Neutrophil (primary cell): ENCODE measurements around the gene NCKIPSD.

Experiments
- H3K27ac ChIP-seq: fragments of 200-600 bp; sonication (generic); 2 replicates; pipeline ENCODE4 v1.5.1; 2016; ENCODE audit warnings: mild to moderate bottlenecking, moderate library complexity
- H3K27me3 ChIP-seq: fragments of 200-600 bp; sonication (generic); 2 replicates; pipeline ENCODE4 v1.6.0; 2016; ENCODE audit warnings: mild to moderate bottlenecking
- H3K36me3 ChIP-seq: fragments of 200-600 bp; sonication (generic); 2 replicates; pipeline ENCODE4 v1.5.1; 2017
- H3K4me1 ChIP-seq, 2 experiments: fragments of 200-600 bp in 1 of 2; sonication (generic) in 1 of 2; 1 replicate in 1 of 2; 2 replicates in 1 of 2; pipeline versions ENCODE4 v1.5.1 to v1.6.1; 2013 to 2016; ENCODE audit warnings: low read depth in 1 of 2, low read length in 1 of 2, mild to moderate bottlenecking in 1 of 2, moderate library complexity in 1 of 2; ENCODE audit not compliant: control insufficient read depth in 1 of 2, insufficient read depth in 1 of 2
- H3K4me3 ChIP-seq, 2 experiments: fragments of 200-600 bp in 1 of 2; sonication (generic) in 1 of 2; 1 replicate in 1 of 2; 2 replicates in 1 of 2; pipeline ENCODE4 v1.5.1; 2013 to 2016; ENCODE audit warnings: low read depth in 1 of 2, low read length in 1 of 2, mild to moderate bottlenecking in 1 of 2, moderate library complexity in 1 of 2
- H3K9me3 ChIP-seq: fragments of 200-600 bp; sonication (generic); 2 replicates; pipeline ENCODE4 v1.5.1; 2016
- CTCF ChIP-seq: fragments of 200-600 bp; sonication (generic); IDR thresholded peaks from 2 replicates; pipeline ENCODE4 v1.5.1; 2016; ENCODE audit warnings: antibody characterized with exemption

NCKIPSD gene

GRCh38 chr3:48664929-48665328 is 20.8 kb downstream of the NCKIPSD start:
- Histone ChIP-seq H3K4me1 (peaks cover 14 to 21% of the 10 kb centered on the region in 2 experiments), H3K27me3 (peaks cover 48% of the 10 kb centered on the region), H3K27ac (no peak overlapping the region), H3K36me3 (no peaks in the 10 kb centered on the region), H3K4me3 (no peak overlapping the region), H3K9me3 (no peaks in the 10 kb centered on the region)
- no peak for TF ChIP-seq CTCF

GRCh38 chr3:48664313-48664644 is 21.4 kb downstream of the NCKIPSD start:
- H3K4me1 ChIP-seq = peaks cover 14 to 21% of the 10 kb centered on the region in 2 experiments
- H3K9me3 ChIP-seq = no peaks in the 10 kb centered on the region
- H3K36me3 ChIP-seq = no peaks in the 10 kb centered on the region
- H3K4me3 ChIP-seq = peak overlapping the region; percentile 68 to 73
- no peak overlapping the region for H3K27ac ChIP-seq
- peaks cover 55% of the 10 kb centered on the region for H3K27me3 ChIP-seq
- TF ChIP-seq CTCF = no peak

- Histone ChIP-seq H3K27me3 (peaks cover 61% of the 10 kb centered on the region), H3K9me3 (no peaks in the 10 kb centered on the region), H3K4me3 (peak overlapping the region; percentile 68 to 73), H3K27ac (no peak overlapping the region), H3K36me3 (no peaks in the 10 kb centered on the region), H3K4me1 (peaks cover 14 to 21% of the 10 kb centered on the region in 2 experiments)
- TF ChIP-seq CTCF = peak; percentile 73
Observed at GRCh38 chr3:48663489-48664312, 22.0 kb downstream of the NCKIPSD start.

- no peaks in the 10 kb centered on the region for H3K9me3 ChIP-seq
- H3K27me3 ChIP-seq = peaks cover 69% of the 10 kb centered on the region
- TF ChIP-seq CTCF = no peak
- peak within 1 kb of the TSS; percentile 68 to 73 for H3K4me3 ChIP-seq
- H3K27ac ChIP-seq = no peak within 1 kb of the TSS
- no peaks in the 10 kb centered on the region for H3K36me3 ChIP-seq
- peaks cover 14 to 21% of the 10 kb centered on the region in 2 experiments for H3K4me1 ChIP-seq
Observed at GRCh38 chr3:48662753-48663488, 22.8 kb downstream of the NCKIPSD start, which contains the start of gene CELSR3. Gene CELSR3, minus strand, starts transcription at chr3:48662886. Its CDS starts 252 bp downstream, at chr3:48662634.

- peaks cover 15 to 21% of the 10 kb centered on the region in 2 experiments for H3K4me1 ChIP-seq
- no peak overlapping the region for H3K27ac ChIP-seq
- no peaks in the 10 kb centered on the region for H3K36me3 ChIP-seq
- no peak for TF ChIP-seq CTCF
- peaks cover 75% of the 10 kb centered on the region for H3K27me3 ChIP-seq
- no peaks in the 10 kb centered on the region for H3K9me3 ChIP-seq
- no peak overlapping the region for H3K4me3 ChIP-seq
Observed at GRCh38 chr3:48662145-48662752, 23.5 kb downstream of the NCKIPSD start.
